HG02884 (cell line): ENCODE results near the gene CISD2.
"Not testable (repeated sequence)": the region's sequence is repeated elsewhere in the genome, so short reads cannot be mapped to it uniquely, and the experiment has no call there.

ENCODE experiments used
- ATAC-seq: cut with Tn5 transposase; IDR thresholded peaks from one replicate; pipeline ENCODE4 v1.9.1; 2021; ENCODE audit warnings: mild to moderate bottlenecking, moderate library complexity; ENCODE audit not compliant: unreplicated experiment

The CISD2 gene, protein sequence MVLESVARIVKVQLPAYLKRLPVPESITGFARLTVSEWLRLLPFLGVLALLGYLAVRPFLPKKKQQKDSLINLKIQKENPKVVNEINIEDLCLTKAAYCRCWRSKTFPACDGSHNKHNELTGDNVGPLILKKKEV

DNA sequence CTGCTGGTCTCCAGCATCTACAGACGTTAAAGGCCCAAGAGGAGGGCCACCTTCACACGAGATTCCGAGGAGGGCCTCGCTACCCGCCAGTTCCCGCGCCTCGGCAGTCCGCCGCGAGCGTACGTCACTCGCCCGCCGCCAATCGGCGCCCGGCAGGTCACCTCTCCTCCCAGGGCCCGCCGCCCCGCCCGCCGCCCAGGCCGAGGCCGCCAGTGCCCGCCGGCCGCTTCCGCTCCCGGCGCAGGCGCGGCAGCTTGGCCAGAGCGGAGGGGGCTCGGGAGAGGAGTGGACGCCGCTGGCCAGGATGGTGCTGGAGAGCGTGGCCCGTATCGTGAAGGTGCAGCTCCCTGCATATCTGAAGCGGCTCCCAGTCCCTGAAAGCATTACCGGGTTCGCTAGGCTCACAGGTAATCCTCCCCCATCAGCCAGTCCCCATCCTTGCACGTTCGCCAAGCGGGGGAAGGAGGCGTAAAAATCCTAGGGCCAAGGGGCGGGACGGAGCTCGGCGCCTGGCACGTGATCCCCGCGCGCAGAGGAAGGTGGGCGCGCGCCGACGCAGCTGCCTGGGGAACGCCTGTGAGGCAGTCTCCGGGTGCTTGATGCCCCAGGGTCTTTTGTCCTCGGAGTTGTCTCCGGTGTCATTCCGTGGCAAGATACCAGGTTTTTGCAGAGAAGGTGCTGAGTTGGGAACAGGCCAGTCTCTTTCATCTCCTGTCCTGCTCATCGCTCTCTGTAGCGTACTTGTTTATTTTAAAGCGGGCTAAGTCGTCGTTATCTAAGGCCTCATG is at the start of gene CISD2:
Gene CISD2, plus strand, starts transcription at position 212 of the 788 bp plus-strand sequence. Its CDS starts 93 bp downstream, at position 305.
- peak; percentile 81 for ATAC-seq

DNA sequence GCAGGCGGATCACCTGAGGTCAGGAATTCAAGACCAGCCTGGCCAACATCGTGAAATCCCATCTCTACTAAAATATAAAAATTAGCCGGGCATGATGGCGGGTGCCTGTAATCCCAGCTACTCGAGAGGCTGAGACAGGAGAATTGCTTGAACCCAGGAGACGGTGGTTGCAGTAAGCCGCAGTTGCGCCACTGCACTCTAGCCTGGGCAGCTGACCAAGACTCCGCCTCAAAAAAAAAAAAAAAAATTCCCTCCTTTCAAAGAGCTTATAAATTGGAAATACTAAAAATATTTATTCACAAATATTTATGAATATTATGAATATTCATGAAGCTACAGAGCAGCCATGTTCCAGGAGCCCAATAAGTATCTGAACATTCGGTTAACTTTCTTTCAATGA is 49.7 kb upstream of the CISD2 start:
- not testable (repeated sequence) for ATAC-seq

DNA sequence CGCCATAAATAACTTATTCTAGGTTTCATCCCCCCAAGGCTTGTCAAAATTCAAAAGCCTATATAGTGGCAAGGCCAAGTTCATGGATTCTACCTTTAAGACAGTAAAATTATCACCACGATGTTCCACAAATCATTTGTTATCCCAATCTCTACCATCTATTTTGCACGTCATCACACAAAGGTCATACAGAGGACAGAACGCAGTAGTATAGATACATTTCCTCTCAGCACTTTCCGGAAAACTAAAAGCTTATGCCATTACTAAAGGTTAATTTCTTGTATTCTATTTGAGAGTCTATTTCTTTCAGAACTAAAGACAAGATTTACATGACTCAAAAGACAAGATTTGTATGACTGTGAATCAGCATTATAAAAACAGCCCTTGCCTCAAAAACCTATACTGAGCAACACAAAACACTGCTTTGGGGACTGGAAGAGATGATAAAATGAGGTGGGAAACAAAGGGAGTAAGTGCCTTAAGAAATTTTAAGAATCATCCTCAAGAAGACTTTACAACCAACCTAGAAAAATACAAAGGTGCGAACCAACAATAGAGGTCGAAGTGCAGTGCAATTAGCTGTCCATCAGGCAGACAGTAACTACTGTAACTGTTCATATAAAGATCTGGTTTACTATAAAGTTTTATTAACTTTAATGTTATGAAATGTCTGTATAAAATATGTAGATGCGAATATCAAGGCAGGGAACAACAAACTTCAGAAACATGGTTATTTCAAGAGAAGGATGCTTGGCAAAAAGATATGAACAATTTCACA is 49.0 kb upstream of the CISD2 start:
- ATAC-seq = no peak

DNA sequence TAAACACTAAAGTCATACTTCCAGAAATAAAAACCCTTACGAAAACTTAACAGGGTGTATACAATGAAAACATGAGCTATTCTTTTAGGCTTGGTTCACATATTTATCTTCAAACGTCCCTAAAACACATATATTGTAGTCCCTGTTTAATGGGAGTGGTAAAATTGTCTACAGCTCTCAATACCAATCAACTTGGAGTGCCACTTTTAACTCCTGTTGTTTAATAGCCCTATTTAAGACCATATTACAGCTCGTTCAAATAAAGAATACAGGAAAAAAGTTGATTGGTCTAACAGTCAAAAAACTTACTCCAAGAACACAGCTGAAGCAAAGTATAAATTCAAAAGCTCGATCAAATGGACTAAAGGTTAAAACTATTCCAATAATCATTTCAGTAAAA is 45.3 kb upstream of the CISD2 start:
- no peak for ATAC-seq

DNA sequence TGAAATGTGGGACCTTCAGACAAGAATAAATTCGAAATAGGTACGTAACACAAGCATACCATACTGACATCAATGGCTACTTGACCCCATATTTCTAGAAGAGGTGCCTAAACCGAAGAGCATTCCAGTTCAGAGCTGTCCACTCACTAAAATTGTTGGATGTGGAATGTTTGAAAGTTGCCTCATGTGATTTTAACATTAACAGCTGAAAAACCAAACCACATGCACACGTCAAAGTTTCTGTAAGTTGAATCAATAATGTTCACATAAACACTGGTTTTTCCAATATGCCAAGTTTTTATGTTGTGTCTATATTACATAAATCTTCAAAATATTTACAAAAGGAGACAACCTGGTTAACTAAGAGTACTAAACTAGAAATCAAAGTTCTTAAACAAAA is 44.9 kb upstream of the CISD2 start:
- no peak for ATAC-seq

DNA sequence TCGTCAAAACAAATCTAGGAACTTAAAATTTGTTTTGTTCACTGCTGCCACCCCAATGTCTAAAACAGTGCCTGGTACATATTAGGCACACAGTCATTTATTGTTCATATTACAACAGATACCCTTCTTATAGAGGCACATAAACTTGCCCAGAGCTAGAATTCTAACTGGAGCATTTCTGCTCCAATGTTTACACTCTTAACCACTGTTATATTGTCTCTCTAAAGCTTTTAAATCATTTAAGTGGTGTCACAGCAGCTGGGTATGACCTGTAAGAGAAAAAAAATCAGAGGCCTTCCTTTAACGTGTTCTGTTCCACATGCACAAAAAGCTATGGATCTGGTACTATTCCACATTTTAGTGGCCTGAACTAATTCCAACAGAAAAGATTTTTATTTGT is 44.4 kb upstream of the CISD2 start:
- ATAC-seq = no peak

DNA sequence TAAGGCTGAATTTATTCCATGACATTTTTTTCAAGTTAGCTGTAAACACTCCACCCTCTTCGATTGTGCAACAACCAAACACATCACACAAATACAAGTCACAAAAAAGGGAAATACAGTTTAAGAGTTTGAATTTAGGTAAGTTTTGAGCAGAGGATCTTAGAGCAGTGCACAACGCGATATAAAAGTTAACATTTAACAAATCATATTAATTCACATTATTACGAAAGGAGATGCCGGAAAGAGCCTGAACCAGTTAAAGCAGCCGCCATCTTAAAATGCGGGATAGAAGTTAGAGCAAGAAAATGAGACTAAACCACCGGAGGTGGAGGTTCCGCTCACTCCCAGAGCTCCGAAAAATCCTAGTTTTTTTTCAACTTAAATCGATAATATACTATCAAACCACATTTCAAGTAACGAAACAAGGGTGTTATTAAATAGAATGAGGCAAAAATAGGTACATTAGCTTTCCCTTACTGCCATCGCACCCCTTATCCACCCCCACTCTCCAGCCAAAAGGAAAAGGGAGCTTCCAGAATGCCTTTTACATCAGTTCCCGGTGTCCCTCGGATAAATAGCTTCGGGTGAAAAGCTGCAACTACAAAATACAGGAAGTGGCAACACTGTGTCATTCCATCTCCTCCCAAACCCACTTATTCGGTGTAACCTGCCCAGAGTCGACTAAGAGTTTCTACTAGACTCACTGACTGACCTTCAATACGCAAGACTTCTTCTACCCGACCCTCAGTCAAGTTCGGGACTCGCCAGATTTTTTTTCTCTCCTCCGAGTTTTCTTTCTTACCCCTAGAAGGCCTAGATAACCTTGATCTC is 43.3 kb upstream of the CISD2 start:
- no peak for ATAC-seq

DNA sequence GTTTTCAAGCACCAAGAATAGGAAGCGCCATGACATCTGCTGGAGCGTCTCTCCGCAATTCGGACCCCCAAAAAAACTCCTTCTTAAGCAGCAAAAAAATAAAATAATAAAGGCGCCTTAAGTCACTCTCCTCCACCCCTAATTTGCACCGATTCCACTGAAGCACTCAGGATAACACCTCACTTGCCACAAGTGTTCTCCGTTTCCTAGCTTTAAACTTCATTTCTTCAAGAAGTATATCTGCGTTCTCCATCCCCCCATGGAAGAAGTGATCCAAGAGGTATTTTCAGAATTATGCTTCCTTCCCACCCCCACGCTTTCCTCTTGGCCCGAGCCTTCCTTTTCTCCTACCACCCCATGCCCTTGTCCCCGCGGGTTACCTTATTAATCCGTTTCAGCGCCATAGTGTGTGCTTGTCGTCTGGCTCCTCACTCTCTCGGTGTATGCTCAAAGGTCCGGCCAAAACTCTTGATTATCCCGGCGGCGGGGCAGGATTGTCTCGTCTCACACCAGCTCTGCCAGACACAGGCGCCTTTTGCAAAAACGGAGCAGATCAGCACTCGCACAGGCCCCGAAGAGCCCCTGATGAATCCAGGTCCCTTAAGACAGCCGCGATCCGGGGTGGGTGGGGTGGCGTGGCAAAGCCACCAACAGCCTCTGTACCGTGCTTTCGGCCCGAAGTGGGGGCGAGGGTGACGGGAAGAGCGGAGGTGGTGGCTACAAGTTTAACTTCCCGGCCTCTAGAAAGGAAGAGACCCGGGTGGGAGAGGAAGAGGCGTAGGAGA is 42.5 kb upstream of the CISD2 start:
- ATAC-seq = no peak

DNA sequence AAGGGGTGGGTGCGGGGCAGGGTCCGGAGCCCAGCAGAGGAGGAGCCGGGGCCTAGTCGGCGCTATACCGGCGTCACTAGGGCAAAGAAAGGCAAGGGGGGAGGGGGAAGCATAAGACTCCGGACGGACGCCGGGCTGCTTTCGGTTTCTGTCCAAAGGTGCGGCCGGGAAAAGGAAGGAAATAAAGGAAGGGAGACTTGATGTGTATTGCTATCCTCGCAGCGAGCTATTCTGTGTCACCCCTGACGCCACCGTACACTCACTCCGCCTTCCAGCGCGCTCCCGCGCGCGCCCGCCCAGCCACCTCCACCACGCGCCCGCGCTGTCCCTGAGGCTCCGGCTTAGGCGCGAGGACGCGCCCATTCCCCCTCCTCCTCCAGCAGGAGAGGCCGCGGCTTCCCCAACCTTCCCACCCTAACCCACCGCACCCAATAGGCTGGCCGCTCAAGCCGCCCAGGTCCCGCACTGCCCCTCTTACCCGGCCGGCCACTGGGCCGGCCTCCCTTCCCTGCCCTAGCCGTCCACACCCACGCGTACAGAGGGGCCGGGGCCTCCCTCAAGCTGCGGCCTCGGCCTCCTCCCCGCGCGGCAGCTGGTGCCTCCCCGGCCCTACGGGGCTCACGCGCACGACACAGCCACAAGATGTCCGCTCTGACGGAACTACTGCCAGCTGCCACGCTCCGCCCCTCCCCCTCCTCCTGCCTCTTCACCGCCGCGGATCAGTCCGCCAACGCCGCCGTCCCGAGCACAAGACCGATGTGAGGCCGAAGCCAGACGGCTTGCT is 41.7 kb upstream of the CISD2 start, which contains the start of gene UBE2D3:
Gene UBE2D3, minus strand, starts transcription at position 662 of the 784 bp plus-strand sequence. CDS start 1,043 bp downstream, outside the sequence.
- peak; percentile 22 for ATAC-seq

DNA sequence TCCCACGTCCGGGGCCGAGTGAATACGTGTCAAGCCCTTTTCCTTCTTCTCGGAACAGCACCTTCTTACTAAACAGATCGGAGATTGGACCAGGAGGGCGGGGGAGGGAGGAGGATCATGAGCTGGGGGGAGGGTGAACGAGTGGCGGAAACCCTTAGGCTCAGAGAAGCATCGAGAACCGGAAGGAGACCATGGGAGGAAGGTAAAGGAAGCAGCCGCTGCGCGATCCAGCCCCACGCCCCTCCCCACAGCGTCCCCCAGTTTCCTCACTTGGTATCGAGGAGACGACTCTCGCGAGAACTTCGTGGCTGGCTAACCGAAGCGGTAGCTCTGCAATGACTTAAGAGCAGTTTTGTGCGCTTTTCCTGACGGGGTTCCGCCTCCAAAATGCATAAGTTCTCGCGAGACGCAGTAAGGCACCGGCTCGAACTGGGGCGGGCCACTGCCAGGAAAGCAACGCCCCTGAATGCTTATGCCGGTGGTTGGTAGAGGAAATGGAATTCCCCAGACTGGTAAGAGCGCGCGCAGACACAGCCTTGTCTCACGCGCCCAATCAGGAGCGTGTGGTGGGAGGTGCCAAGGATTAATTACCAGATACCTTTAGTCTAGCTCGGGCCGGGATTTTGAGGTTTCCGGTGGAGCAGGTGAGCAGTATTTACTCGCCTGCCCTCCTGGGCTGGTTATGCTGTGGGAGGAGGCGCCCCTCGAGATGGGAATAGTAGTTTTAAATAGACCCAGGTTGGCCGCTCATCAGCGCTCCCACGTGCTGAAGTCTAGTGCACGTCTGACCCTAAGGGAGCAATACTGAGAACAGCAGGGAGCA is 40.9 kb upstream of the CISD2 start:
- peak; percentile 76 for ATAC-seq

DNA sequence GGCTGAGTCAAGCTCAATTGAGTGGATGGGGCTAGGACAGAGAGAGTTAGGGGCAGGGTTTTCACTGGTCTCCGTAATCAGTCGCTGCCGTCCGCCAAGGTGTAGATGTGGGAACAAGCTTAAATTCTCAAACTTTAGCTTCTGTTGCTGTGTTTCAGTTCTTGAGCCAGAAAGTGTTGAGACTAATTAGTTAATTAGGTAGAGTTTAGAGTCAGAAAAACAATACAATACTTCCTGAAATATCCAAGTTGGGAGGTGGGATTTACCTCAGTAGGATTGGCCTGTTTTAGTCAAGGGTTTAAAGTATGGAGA is 40.3 kb upstream of the CISD2 start:
- ATAC-seq = no peak

DNA sequence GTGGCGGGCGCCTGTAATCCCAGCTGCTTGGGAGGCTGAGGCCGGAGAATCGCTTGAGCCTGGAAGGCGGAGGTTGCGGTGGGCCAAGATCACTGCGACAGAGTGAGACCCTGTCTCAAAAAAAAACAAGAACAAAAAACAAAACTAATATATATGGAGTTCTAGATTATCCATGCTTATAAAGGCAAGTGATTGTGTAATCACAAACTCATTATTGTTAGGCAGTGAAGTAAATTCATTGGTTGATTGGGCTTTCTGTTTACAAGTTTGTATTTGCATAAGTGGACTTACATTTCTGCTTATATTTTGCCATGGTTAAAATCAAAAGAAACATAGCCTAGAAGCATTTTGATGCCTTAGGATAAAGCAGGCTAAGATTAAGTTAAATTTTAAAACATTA is 39.0 kb upstream of the CISD2 start:
- no peak for ATAC-seq

DNA sequence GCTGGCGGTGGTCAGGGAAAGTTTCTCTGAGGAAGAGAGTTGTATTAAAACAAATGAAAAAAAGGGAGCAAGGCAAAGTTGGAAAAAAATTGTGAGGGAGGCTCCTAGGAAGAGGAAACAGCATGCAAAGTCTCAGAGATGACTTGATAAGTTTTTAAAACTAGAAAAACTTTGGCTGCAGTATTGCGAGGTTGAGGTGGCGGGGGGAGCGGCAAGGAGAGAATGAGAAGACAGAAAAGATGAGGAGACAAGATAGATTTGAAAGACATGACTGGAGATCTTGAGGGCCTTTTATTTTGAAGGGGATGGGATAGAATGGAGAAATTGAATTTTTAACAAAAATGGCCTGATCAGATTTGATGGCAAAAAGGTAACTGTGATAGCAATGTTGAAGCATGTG is 36.7 kb upstream of the CISD2 start:
- no peak for ATAC-seq

DNA sequence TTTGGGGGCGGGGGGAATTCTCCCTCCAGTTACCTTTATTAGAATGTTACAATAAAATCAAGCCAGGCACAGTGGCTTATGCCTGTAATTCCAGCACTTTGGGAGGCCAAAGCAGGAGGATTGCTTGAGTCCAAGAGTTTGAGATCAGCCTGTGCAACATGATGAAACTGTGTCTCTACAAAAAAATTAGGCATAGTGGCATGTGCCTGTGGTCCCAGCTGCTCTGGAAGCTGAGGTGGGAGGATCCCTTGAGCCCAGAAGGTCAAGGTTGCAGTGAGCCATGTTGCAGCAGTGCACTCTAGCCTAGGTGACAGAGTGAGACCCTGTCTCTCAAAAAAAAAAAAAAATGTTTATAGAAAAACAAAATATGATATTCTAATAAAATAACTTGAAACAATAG is 36.1 kb upstream of the CISD2 start:
- no peak for ATAC-seq

DNA sequence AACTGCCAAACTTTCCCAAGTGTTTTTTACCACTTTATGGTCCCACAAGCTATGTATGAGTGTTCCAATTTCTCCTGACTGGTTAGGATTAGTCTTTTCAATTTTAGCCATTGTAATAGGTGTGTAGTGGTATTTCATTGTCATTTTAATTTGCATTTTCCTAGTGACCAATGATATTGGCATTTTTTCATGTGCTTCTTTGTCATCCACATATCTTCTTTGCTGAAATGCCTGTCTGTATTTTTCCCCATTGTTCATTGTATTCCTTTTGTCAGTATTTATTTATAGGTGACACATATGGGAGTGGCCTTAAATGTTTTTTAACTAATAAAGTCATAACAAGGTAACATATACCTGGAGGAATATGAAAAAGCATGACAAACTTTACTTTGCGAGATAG is 32.2 kb upstream of the CISD2 start:
- no peak for ATAC-seq

DNA sequence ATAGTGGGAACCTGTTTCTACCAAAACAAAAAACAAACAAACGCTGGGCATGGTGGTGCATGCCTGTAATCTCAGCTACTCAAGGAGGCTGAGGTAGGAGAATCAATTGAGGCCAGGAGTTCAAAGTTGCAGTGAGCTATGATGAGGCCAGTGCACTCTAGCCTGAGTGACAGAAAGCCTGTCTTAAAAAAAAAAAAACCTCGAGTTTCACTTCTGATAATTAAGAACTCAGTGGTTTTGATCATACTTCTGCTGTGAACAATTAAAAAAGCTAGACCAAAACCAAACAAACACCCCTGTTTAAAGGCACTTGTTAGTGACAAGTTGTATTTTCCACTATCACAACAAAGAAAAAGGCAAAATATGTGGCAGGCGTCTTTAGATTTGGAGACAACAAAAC is 26.4 kb upstream of the CISD2 start:
- ATAC-seq = no peak

DNA sequence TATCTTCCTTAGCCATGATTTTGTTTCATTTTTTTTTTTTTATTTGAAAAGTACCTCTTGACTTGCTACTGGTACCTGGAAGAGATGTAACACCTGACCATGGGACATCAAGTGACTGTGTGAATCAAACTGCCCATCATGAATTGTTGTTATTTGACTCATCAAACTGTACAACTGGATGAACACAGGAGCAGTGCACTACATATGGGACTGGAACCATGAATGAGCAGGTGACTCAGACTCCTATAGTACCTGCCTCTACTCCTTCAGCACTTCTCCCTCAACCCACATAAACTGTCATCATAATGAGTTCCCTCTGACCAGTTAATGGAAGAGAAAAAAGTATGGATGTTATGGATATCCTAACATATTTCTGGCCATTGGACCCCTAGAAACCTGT is 25.5 kb upstream of the CISD2 start:
- ATAC-seq = no peak

DNA sequence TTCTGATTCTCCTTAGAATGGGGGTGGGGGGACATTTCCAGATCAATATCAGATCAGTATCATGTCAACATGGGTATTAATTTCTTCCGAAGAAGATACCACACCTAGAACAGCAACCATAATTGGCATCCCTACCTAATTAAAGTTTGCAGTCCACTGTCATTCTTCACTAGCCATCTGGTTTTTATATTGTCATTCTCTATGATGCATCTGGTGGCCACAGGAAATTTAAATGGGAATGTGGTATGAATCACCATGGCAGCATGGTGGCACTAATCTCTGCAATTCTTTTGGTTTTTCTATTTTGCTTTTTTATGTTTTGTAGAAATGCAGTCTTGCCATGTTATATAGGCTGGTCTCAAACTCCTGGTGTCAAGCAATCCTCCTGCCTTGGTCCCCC is 24.9 kb upstream of the CISD2 start:
- ATAC-seq = no peak

DNA sequence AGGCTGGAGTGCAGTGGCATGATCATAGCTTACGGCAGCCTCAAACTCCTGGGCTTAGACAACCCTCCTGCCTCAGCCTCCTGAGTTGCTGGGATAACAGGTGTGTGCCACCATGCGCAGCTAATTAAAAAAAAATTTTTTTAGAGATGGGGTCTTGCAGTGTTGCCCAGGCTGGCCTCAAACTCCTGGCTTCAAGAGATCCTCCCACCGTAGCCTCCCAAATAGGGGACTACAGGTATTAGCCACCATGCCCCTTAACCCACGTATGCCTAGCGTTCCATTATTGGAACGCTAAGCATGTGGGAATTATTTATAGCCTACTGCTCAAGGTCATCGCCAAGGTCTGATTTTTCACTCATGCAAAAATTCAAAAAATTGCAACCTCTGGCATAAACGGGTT is 21.1 kb upstream of the CISD2 start:
- ATAC-seq = no peak
